BLaER1 treated with 17β-estradiol and CSF1 and Interleukin-3, amounts not matched to agents 10 nM and 100 nM (cell line): Measurements from ENCODE around the gene QSOX2.
A peak's percentile ranks its signal among the peaks of the same experiment; 100 is the strongest.

ENCODE experiments used
- H3K27ac ChIP-seq, 11 experiments: shearing (Covaris generic); formaldehyde crosslinking; 2 replicates each; pipeline ENCODE4 v1.8.1; 2022
- H3K27me3 ChIP-seq, 11 experiments: shearing (Covaris generic); formaldehyde crosslinking; 2 replicates each; pipeline ENCODE4 v1.8.1; 2022
- H3K36me3 ChIP-seq, 11 experiments: shearing (Covaris generic); formaldehyde crosslinking; 2 replicates each; pipeline ENCODE4 v1.8.1; 2022
- H3K4me1 ChIP-seq, 10 experiments: shearing (Covaris generic); formaldehyde crosslinking; 2 replicates each; pipeline ENCODE4 v1.8.1; 2022
- H3K4me2 ChIP-seq, 11 experiments: shearing (Covaris generic); formaldehyde crosslinking; 2 replicates each; pipeline ENCODE4 v1.8.1; 2022
- H3K4me3 ChIP-seq, 10 experiments: shearing (Covaris generic); formaldehyde crosslinking; 2 replicates each; pipeline ENCODE4 v1.8.1; 2022
- H3K9ac ChIP-seq, 11 experiments: shearing (Covaris generic); formaldehyde crosslinking; 2 replicates each; pipeline ENCODE4 v1.8.1; 2022
- H3K9me3 ChIP-seq, 11 experiments: shearing (Covaris generic); formaldehyde crosslinking; replicated peaks in 1 of 11; 2 replicates each; pipeline ENCODE4 v1.8.1; 2022
- H4K20me1 ChIP-seq, 11 experiments: shearing (Covaris generic); formaldehyde crosslinking; 2 replicates each; pipeline ENCODE4 v1.8.1; 2022
- Cebpa-rat ChIP-seq, 11 experiments: shearing (Covaris generic); IDR thresholded peaks; 2 replicates each; pipeline ENCODE4 v1.8.1; 2022

The QSOX2 gene

DNA sequence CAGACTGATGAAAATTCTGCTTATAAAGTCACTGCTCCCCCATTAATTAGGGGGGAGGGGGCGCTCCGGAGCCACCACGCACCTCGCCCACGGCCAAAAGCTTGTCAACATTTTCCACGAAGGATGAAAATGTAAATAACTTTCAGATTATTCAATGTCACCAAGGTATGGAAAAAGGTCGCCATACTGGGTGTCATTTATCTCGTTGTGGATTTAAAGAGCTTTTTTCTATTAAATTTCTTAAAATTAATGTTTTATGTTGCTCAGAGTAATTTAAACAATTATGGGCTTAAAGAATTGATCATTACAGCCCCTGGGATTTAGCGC, 53.7 kb downstream of the QSOX2 start:
- Histone ChIP-seq H3K4me1 (peaks cover 31 to 66% (median 48%) of the 10 kb centered on the region in 10 experiments), H3K4me2 (peak overlapping the region in 7 of 11 experiments; percentile 85 to 98 (median 90); a peak in 12 of 22 replicates), H3K9ac (no peak overlapping the region)

DNA sequence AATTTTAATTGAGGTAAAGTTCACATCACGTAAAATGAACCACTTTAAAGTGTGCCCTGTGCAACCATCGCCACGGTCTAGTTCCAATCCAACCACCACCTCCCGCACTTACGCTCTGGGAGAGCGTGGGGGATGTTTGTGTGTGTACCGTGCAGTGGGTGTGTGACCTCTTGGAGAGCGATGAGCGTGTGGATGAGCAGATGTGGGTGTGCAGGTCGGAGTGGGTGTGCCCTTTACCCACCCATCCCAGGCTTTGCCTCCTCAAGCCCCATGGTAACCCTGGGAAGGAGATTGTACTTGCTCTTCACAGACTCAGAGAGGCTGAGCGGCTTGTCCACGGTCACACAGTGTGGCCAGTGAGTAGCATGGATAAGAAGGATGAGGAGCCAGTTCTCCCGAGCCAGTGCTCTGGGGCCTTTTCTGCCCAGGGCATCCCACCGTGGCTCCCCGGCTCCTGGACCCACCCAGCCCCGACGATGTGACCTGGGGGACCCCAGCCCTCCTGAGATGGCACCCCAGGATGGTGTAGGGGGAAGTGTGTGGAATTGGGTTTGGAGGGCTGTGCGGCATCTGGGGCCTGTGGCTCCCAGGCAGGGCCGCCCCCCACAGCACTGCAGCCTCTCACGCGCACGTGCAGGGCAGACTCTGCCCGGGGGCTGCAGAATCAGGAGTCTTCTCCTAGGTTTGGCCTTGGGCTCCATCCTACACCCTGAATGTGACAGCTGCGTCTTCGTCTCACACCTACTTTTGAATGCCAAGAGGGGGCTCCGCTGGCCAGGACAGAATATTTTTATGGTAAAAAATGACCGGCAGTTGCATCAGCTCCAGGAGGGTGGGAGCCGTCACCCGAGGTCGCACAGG, 54.3 kb downstream of the QSOX2 start:
- TF ChIP-seq Cebpa-rat (IDR thresholded peaks at IDR 0.05): no peak
- peaks cover 0 to 67% (median 36%) of the 10 kb centered on the region in 11 experiments; a peak in 16 of 22 replicates for H4K20me1 ChIP-seq
- H3K9me3 ChIP-seq: peaks cover 0 to 7% (median 0%) of the 10 kb centered on the region in 11 experiments; a peak in 12 of 22 replicates
- H3K4me1 ChIP-seq: peaks cover 30 to 64% (median 47%) of the 10 kb centered on the region in 10 experiments
- H3K27me3 ChIP-seq: peaks cover 66 to 99% (median 73%) of the 10 kb centered on the region in 11 experiments
- no peak overlapping the region for H3K27ac ChIP-seq
- peak overlapping the region in 2 of 11 experiments; percentile 18 to 26; a peak in 1 of 22 replicates for H3K9ac ChIP-seq
- H3K4me2 ChIP-seq: peak overlapping the region in 10 of 11 experiments; percentile 2 to 98 (median 87); a peak in 20 of 22 replicates
- H3K36me3 ChIP-seq: no peaks in the 10 kb centered on the region
- H3K4me3 ChIP-seq: peak overlapping the region in 3 of 10 experiments; percentile 5 to 44 (median 38); a peak in 4 of 20 replicates

More for the DNA sequence above, 53.7 kb downstream of the QSOX2 start:
- TF ChIP-seq Cebpa-rat (IDR thresholded peaks at IDR 0.05): no peak
- Histone ChIP-seq H4K20me1 (peaks cover 0 to 73% (median 42%) of the 10 kb centered on the region in 11 experiments; a peak in 16 of 22 replicates), H3K36me3 (no peaks in the 10 kb centered on the region), H3K4me3 (no peak overlapping the region), H3K27ac (no peak overlapping the region), H3K27me3 (peaks cover 72 to 100% (median 79%) of the 10 kb centered on the region in 11 experiments), H3K9me3 (peaks cover 0 to 7% (median 0%) of the 10 kb centered on the region in 11 experiments; a peak in 12 of 22 replicates)

DNA sequence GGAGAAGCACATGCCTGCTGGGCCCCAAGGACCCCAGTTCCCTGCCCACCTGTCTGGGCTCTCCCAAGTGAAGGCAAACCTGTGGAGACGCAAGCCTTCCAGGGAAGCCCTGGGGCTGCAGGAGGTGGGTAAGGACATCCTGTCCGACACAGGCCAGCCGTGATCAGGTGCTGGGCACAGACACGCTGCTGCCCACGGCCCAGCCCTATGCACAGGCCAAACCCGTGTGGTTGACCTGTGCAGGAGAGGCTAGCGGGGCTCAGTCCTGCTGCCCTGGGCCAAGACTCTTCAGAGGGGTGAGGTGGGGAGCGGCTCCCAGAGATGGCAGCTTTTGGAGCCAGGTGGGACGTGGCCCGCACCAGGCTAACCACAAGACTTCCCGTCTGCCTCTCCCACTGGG, 55.0 kb downstream of the QSOX2 start:
- Histone ChIP-seq H3K9me3 (peaks cover 0 to 7% (median 0%) of the 10 kb centered on the region in 11 experiments; a peak in 12 of 22 replicates), H3K9ac (peak overlapping the region in 2 of 11 experiments; percentile 18 to 44; a peak in 1 of 22 replicates), H4K20me1 (peaks cover 0 to 61% (median 31%) of the 10 kb centered on the region in 11 experiments; a peak in 16 of 22 replicates), H3K4me1 (peaks cover 32 to 68% (median 49%) of the 10 kb centered on the region in 10 experiments), H3K4me3 (peak overlapping the region in 3 of 10 experiments; percentile 5 to 44 (median 38); a peak in 5 of 20 replicates), H3K36me3 (no peaks in the 10 kb centered on the region), H3K27me3 (peaks cover 59 to 96% (median 68%) of the 10 kb centered on the region in 11 experiments), H3K27ac (no peak overlapping the region), H3K4me2 (peak overlapping the region; percentile 2 to 98 (median 85); a peak in 20 of 22 replicates)
- TF ChIP-seq Cebpa-rat (IDR thresholded peaks at IDR 0.05): no peak

- Histone ChIP-seq H3K4me1 (peaks cover 32 to 70% (median 50%) of the 10 kb centered on the region in 10 experiments), H3K27me3 (peaks cover 55 to 96% (median 68%) of the 10 kb centered on the region in 11 experiments), H3K9ac (peak overlapping the region in 4 of 11 experiments; percentile 44 to 50 (median 48); a peak in 4 of 22 replicates), H3K27ac (no peak overlapping the region), H3K4me3 (peak overlapping the region in 3 of 10 experiments; percentile 5 to 44 (median 38); a peak in 4 of 20 replicates), H3K36me3 (no peaks in the 10 kb centered on the region), H3K4me2 (peak overlapping the region; percentile 43 to 98 (median 85); a peak in 21 of 22 replicates), H4K20me1 (peaks cover 0 to 62% (median 31%) of the 10 kb centered on the region in 11 experiments; a peak in 16 of 22 replicates), H3K9me3 (peaks cover 0 to 7% (median 0%) of the 10 kb centered on the region in 11 experiments; a peak in 12 of 22 replicates)
- TF ChIP-seq Cebpa-rat (IDR thresholded peaks at IDR 0.05): no peak
Measured at GRCh38 chr9:136190237-136190601, 55.4 kb downstream of the QSOX2 start.

DNA sequence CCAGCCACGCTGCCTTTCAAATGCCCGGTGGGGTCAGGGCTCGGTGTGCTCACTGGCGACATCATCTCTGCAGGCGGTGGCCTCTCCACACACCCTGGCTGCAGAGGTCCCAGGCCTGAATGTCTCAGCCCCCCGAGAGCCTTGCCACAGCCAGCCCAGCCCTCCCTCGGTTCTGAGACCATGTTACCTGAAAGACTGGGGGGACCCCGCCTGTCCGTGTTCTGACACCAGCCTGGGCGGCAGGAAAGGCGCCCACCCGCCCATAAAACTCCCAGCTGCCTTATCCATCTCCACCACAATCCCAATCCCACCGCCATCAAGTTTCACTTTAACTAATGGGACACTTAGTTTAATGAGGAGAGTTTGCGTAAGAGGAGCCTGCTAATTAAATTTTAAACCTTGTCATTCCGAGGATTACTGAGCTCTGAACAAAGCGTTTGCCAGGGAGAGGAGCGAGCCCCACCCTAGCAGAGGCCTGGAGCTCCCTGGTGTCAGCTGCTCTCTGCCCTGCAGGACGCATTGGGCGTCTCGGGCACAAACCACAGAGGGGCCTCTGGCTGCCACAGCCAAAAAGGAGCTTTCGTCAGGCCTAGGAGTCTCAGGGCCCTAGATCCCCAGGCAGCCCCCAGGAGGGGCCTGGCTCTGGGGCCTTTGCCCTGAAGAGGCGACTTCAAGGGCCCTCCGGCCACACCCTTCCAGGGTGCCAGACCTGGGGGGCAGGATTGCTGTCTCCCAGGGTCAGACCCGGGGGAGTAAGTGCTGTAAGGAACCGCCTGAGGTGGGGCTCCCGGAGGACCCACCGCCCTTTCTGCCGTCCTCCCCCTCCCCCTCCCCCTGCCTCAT, 56.0 kb downstream of the QSOX2 start:
- Histone ChIP-seq H3K4me3 (peak overlapping the region in 2 of 10 experiments; percentile 16 to 44; a peak in 3 of 20 replicates), H3K27me3 (peaks cover 49 to 96% (median 66%) of the 10 kb centered on the region in 11 experiments), H4K20me1 (peaks cover 0 to 61% (median 31%) of the 10 kb centered on the region in 11 experiments; a peak in 16 of 22 replicates), H3K4me1 (peaks cover 32 to 70% (median 50%) of the 10 kb centered on the region in 10 experiments), H3K9me3 (peaks cover 0 to 7% (median 0%) of the 10 kb centered on the region in 11 experiments; a peak in 12 of 22 replicates), H3K9ac (peak overlapping the region in 4 of 11 experiments; percentile 44 to 50 (median 48); a peak in 8 of 22 replicates), H3K27ac (no peak overlapping the region), H3K36me3 (no peaks in the 10 kb centered on the region), H3K4me2 (peak overlapping the region; percentile 43 to 98 (median 85))
- no peak for TF ChIP-seq Cebpa-rat (IDR thresholded peaks at IDR 0.05)

DNA sequence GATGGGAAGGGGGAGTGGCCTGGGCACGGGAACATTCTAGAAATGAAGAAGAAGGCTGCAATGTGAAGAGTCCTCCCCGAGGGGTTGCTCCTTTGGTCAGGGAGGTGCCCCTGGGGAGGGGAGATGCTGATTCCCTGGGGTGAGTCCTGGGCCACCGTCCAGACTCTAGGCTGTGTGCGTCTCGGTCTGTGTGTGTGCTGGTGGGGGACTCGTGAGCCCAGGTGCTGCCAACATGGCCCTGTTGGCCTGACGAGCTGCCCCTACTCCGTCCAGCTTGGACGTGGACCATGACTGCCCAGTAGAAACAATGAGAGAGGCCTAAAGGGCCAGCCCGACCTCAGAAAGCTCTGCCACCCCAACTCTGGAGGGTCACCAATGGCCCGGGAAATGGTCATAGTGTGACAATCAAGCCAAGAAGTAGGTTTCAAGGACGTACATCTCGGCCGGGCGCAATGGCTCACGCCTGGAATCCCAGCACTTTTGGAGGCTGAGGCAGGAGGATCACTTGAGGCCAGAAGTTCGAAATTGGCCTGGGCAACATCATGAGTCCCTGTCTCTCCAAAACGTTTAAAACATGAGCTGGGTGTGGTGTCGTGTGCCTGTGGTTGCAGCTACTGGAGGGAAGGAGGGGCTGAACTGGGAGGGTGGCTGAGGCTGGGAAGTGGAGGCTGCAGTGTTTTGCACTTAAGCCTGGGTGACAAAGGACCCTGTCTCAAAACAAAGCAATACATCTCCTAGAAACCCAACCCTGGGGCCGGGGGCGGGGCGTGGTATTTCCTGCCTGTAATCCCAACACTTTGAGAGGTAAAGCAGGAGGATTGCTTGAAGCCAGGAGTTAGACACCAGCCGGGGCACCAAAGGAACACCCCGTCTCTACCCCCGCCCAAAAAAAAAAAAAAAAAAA, 57.7 kb downstream of the QSOX2 start:
- H3K4me2 ChIP-seq: peak overlapping the region in 6 of 11 experiments; percentile 10 to 98 (median 65); a peak in 11 of 22 replicates
- TF ChIP-seq Cebpa-rat (IDR thresholded peaks at IDR 0.05): no peak
- no peak overlapping the region for H3K27ac ChIP-seq
- peaks cover 0 to 55% (median 25%) of the 10 kb centered on the region in 11 experiments; a peak in 16 of 22 replicates for H4K20me1 ChIP-seq
- H3K4me3 ChIP-seq: no peak overlapping the region
- H3K4me1 ChIP-seq: peaks cover 32 to 67% (median 49%) of the 10 kb centered on the region in 10 experiments
- H3K9me3 ChIP-seq: peaks cover 0 to 2% (median 0%) of the 10 kb centered on the region in 11 experiments; a peak in 8 of 22 replicates
- H3K27me3 ChIP-seq: peaks cover 32 to 79% (median 49%) of the 10 kb centered on the region in 11 experiments
- H3K9ac ChIP-seq: no peak overlapping the region
- no peaks in the 10 kb centered on the region for H3K36me3 ChIP-seq

DNA sequence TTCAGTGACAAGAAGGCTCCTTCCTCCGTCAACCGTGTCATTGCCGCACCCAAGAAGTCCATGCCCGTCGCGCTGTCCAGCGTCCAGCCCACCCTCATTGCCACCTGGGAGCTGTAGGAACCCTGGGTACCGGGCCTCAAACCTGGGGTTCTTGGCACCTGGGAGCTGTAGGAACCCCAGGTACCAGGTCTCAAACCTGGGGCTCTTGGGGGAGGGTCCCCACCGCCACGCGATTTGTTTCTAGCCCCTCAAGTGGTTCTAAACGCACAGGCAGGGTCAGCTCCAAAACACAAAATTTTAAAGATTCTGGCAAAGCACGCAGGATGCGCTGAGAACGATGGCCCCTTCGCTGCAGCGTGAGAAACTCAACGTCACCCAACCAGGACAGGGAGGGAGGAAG, 58.4 kb downstream of the QSOX2 start:
- no peak overlapping the region for H3K9ac ChIP-seq
- no peak overlapping the region for H3K4me3 ChIP-seq
- H3K27me3 ChIP-seq: peaks cover 24 to 71% (median 42%) of the 10 kb centered on the region in 11 experiments
- H3K36me3 ChIP-seq: no peaks in the 10 kb centered on the region
- peaks cover 0 to 54% (median 22%) of the 10 kb centered on the region in 11 experiments; a peak in 16 of 22 replicates for H4K20me1 ChIP-seq
- peak overlapping the region in 5 of 11 experiments; percentile 10 to 98 (median 33); a peak in 6 of 22 replicates for H3K4me2 ChIP-seq
- peaks cover 29 to 61% (median 43%) of the 10 kb centered on the region in 10 experiments for H3K4me1 ChIP-seq
- H3K27ac ChIP-seq: no peak overlapping the region
- no peak for TF ChIP-seq Cebpa-rat (IDR thresholded peaks at IDR 0.05)
- no peaks in the 10 kb centered on the region for H3K9me3 ChIP-seq
